Measurements from ENCODE around the gene SEZ6L2. TPM values are rescaled to one million over a fixed set of nuclear protein-coding genes. Genes with fewer than 3 reads are reported as not detected.

Gene SEZ6L2
- total and polyA plus RNA-seq, 2 experiments from 2014 or later, result 18.0 to 71.9 TPM

DNA sequence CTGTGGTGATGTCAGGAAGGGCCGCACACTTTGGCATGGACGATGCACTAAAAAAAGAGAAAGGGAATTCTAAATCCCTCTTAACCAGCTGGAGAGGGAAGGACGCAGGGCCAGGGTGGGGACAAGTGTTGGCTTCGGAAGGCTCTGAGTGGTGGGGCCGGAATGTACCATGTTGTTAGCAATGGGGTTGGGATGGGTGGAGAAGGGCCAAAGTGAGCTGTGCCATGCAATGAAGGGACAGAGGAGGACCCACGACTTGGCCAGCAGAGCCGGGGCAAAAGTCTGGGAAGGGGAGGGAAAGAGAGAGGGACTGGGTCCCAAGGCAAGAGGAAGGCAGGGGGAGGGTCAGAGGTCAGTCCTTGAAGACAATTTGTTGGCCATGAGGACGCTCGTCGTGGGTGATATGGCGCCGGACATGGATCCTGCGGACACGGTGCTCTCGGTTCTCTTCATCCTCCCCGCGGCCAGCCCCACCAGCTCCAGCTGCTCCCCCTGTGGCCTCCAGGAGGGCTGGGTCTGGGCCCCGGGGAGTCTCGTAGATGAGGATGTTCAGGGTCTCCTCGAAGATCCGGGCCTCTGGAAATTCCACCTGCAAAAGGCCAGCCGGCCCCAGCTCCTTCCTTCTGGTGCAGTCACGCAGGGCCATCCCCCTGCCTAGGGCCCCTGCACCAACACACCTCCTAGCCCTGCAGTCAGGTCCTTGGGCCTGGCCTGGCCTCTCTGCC is 7.3 kb upstream of the SEZ6L2 start:
- no peak for TF ChIP-seq JUNB (IDR thresholded peaks at IDR 0.05; ENCODE audit: unreplicated experiment)
- TF ChIP-seq, protein P1, sequence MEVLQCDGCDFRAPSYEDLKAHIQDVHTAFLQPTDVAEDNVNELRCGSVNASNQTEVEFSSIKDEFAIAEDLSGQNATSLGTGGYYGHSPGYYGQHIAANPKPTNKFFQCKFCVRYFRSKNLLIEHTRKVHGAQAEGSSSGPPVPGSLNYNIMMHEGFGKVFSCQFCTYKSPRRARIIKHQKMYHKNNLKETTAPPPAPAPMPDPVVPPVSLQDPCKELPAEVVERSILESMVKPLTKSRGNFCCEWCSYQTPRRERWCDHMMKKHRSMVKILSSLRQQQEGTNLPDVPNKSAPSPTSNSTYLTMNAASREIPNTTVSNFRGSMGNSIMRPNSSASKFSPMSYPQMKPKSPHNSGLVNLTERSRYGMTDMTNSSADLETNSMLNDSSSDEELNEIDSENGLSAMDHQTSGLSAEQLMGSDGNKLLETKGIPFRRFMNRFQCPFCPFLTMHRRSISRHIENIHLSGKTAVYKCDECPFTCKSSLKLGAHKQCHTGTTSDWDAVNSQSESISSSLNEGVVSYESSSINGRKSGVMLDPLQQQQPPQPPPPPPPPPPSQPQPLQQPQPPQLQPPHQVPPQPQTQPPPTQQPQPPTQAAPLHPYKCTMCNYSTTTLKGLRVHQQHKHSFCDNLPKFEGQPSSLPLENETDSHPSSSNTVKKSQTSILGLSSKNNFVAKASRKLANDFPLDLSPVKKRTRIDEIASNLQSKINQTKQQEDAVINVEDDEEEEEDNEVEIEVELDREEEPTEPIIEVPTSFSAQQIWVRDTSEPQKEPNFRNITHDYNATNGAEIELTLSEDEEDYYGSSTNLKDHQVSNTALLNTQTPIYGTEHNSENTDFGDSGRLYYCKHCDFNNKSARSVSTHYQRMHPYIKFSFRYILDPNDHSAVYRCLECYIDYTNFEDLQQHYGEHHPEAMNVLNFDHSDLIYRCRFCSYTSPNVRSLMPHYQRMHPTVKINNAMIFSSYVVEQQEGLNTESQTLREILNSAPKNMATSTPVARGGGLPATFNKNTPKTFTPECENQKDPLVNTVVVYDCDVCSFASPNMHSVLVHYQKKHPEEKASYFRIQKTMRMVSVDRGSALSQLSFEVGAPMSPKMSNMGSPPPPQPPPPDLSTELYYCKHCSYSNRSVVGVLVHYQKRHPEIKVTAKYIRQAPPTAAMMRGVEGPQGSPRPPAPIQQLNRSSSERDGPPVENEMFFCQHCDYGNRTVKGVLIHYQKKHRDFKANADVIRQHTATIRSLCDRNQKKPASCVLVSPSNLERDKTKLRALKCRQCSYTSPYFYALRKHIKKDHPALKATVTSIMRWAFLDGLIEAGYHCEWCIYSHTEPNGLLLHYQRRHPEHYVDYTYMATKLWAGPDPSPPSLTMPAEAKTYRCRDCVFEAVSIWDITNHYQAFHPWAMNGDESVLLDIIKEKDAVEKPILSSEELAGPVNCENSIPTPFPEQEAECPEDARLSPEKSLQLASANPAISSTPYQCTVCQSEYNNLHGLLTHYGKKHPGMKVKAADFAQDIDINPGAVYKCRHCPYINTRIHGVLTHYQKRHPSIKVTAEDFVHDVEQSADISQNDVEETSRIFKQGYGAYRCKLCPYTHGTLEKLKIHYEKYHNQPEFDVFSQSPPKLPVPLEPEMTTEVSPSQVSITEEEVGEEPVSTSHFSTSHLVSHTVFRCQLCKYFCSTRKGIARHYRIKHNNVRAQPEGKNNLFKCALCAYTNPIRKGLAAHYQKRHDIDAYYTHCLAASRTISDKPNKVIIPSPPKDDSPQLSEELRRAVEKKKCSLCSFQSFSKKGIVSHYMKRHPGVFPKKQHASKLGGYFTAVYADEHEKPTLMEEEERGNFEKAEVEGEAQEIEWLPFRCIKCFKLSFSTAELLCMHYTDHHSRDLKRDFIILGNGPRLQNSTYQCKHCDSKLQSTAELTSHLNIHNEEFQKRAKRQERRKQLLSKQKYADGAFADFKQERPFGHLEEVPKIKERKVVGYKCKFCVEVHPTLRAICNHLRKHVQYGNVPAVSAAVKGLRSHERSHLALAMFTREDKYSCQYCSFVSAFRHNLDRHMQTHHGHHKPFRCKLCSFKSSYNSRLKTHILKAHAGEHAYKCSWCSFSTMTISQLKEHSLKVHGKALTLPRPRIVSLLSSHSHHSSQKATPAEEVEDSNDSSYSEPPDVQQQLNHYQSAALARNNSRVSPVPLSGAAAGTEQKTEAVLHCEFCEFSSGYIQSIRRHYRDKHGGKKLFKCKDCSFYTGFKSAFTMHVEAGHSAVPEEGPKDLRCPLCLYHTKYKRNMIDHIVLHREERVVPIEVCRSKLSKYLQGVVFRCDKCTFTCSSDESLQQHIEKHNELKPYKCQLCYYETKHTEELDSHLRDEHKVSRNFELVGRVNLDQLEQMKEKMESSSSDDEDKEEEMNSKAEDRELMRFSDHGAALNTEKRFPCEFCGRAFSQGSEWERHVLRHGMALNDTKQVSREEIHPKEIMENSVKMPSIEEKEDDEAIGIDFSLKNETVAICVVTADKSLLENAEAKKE (CRISPR knock-in tag; IDR thresholded peaks at IDR 0.05), result no peak
- TF ChIP-seq, protein P2, sequence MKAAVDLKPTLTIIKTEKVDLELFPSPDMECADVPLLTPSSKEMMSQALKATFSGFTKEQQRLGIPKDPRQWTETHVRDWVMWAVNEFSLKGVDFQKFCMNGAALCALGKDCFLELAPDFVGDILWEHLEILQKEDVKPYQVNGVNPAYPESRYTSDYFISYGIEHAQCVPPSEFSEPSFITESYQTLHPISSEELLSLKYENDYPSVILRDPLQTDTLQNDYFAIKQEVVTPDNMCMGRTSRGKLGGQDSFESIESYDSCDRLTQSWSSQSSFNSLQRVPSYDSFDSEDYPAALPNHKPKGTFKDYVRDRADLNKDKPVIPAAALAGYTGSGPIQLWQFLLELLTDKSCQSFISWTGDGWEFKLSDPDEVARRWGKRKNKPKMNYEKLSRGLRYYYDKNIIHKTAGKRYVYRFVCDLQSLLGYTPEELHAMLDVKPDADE (IDR thresholded peaks at IDR 0.05), result no peak
- TF ChIP-seq STAT1 (IDR thresholded peaks at IDR 0.05; ENCODE audit: unreplicated experiment), result no peak
- no peak for TF ChIP-seq EZH2 (IDR thresholded peaks at IDR 0.05; ENCODE audit: low read depth, unreplicated experiment)
- no peak for TF ChIP-seq ZNF331 (CRISPR knock-in tag; IDR thresholded peaks at IDR 0.05; ENCODE audit: low read depth)
- no peak for TF ChIP-seq EZH2phosphoT487 (IDR thresholded peaks at IDR 0.05; ENCODE audit: unreplicated experiment)
- TF ChIP-seq, protein P3, sequence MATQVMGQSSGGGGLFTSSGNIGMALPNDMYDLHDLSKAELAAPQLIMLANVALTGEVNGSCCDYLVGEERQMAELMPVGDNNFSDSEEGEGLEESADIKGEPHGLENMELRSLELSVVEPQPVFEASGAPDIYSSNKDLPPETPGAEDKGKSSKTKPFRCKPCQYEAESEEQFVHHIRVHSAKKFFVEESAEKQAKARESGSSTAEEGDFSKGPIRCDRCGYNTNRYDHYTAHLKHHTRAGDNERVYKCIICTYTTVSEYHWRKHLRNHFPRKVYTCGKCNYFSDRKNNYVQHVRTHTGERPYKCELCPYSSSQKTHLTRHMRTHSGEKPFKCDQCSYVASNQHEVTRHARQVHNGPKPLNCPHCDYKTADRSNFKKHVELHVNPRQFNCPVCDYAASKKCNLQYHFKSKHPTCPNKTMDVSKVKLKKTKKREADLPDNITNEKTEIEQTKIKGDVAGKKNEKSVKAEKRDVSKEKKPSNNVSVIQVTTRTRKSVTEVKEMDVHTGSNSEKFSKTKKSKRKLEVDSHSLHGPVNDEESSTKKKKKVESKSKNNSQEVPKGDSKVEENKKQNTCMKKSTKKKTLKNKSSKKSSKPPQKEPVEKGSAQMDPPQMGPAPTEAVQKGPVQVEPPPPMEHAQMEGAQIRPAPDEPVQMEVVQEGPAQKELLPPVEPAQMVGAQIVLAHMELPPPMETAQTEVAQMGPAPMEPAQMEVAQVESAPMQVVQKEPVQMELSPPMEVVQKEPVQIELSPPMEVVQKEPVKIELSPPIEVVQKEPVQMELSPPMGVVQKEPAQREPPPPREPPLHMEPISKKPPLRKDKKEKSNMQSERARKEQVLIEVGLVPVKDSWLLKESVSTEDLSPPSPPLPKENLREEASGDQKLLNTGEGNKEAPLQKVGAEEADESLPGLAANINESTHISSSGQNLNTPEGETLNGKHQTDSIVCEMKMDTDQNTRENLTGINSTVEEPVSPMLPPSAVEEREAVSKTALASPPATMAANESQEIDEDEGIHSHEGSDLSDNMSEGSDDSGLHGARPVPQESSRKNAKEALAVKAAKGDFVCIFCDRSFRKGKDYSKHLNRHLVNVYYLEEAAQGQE (IDR thresholded peaks at IDR 0.05; ENCODE audit: unreplicated experiment), result no peak
- TF ChIP-seq, protein P4, sequence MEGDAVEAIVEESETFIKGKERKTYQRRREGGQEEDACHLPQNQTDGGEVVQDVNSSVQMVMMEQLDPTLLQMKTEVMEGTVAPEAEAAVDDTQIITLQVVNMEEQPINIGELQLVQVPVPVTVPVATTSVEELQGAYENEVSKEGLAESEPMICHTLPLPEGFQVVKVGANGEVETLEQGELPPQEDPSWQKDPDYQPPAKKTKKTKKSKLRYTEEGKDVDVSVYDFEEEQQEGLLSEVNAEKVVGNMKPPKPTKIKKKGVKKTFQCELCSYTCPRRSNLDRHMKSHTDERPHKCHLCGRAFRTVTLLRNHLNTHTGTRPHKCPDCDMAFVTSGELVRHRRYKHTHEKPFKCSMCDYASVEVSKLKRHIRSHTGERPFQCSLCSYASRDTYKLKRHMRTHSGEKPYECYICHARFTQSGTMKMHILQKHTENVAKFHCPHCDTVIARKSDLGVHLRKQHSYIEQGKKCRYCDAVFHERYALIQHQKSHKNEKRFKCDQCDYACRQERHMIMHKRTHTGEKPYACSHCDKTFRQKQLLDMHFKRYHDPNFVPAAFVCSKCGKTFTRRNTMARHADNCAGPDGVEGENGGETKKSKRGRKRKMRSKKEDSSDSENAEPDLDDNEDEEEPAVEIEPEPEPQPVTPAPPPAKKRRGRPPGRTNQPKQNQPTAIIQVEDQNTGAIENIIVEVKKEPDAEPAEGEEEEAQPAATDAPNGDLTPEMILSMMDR (conservative IDR thresholded peaks at IDR 0.05; ENCODE audit: low read depth in 2 of 2), result no peak
- TF ChIP-seq NANOG (IDR thresholded peaks at IDR 0.05; ENCODE audit: borderline replicate concordance), result no peak
- no peak for TF ChIP-seq ZNF114 (CRISPR knock-in tag; IDR thresholded peaks at IDR 0.05)
- Histone ChIP-seq H4K20me1 (replicated peaks; ENCODE audit: insufficient read depth) (peaks cover 6% of the 10 kb centered on the region; the same call in 1 of the 2 replicates), H3K27me3 (ENCODE audit: insufficient read depth) (no peaks in the 10 kb centered on the region), H3K4me2 (no peak overlapping the region), H3K36me3 (ENCODE audit: insufficient read depth) (no peaks in the 10 kb centered on the region), H2AFZ (no peak overlapping the region), H3K4me3 (no peak overlapping the region), H3K4me1 (ENCODE audit: insufficient read depth) (peaks cover 4% of the 10 kb centered on the region), H3F3A (replicated peaks; ENCODE audit: low read depth) (no peaks in the 10 kb centered on the region), H3K9me2 (ENCODE audit: insufficient read depth) (no peaks in the 10 kb centered on the region), H3K79me2 (replicated peaks; ENCODE audit: insufficient read depth) (peaks cover 14% of the 10 kb centered on the region; the same call in 1 of the 2 replicates), H3K27ac (ENCODE audit: low read depth) (no peak overlapping the region)
- ATAC-seq, result peak; percentile 16
- peaks cover 16% of the 10 kb centered on the region for H3K4me1 Mint-ChIP-seq
- H3K27ac Mint-ChIP-seq, result peak overlapping the region; percentile 64; the same call in 1 of the 2 replicates
- peaks cover 10% of the 10 kb centered on the region for H3K27me3 Mint-ChIP-seq (ENCODE audit: insufficient read depth, low read depth, poor library complexity)
- no peak overlapping the region for H3K4me3 Mint-ChIP-seq
- H3K9me3 Mint-ChIP-seq, result no peaks in the 10 kb centered on the region
- peak; percentile 18 for DNase-seq (ENCODE audit: low spot score)
- peaks cover 15% of the 10 kb centered on the region for H3K36me3 Mint-ChIP-seq (ENCODE audit: low read depth)

All from GM23338 (cell line).